GM12875 (cell line): ENCODE data around the gene MX1.
A peak's percentile ranks its signal among the peaks of the same experiment; 100 is the strongest.
"Not testable (repeated sequence)": the region's sequence is repeated elsewhere in the genome, so short reads cannot be mapped to it uniquely, and the experiment has no call there.

Source experiments
- H3K4me3 ChIP-seq: one replicate; pipeline ENCODE4 v1.5.1; 2011; ENCODE audit warnings: low read depth, low read length, control low read depth
- TF ChIP-seq, protein P1 (sequence below): IDR thresholded peaks from 2 replicates; pipeline ENCODE4 v1.5.1; 2011; ENCODE audit warnings: low read depth, mild to moderate bottlenecking, control low read depth, inconsistent platforms, low read length, moderate library complexity, borderline replicate concordance; ENCODE audit not compliant: insufficient read depth

MX1 gene

GRCh38 chr21:41406340-41406739 is 19.7 kb upstream of the MX1 start:
- TF ChIP-seq, protein P1, sequence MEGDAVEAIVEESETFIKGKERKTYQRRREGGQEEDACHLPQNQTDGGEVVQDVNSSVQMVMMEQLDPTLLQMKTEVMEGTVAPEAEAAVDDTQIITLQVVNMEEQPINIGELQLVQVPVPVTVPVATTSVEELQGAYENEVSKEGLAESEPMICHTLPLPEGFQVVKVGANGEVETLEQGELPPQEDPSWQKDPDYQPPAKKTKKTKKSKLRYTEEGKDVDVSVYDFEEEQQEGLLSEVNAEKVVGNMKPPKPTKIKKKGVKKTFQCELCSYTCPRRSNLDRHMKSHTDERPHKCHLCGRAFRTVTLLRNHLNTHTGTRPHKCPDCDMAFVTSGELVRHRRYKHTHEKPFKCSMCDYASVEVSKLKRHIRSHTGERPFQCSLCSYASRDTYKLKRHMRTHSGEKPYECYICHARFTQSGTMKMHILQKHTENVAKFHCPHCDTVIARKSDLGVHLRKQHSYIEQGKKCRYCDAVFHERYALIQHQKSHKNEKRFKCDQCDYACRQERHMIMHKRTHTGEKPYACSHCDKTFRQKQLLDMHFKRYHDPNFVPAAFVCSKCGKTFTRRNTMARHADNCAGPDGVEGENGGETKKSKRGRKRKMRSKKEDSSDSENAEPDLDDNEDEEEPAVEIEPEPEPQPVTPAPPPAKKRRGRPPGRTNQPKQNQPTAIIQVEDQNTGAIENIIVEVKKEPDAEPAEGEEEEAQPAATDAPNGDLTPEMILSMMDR = no peak
- H3K4me3 ChIP-seq = no peak overlapping the region

DNA sequence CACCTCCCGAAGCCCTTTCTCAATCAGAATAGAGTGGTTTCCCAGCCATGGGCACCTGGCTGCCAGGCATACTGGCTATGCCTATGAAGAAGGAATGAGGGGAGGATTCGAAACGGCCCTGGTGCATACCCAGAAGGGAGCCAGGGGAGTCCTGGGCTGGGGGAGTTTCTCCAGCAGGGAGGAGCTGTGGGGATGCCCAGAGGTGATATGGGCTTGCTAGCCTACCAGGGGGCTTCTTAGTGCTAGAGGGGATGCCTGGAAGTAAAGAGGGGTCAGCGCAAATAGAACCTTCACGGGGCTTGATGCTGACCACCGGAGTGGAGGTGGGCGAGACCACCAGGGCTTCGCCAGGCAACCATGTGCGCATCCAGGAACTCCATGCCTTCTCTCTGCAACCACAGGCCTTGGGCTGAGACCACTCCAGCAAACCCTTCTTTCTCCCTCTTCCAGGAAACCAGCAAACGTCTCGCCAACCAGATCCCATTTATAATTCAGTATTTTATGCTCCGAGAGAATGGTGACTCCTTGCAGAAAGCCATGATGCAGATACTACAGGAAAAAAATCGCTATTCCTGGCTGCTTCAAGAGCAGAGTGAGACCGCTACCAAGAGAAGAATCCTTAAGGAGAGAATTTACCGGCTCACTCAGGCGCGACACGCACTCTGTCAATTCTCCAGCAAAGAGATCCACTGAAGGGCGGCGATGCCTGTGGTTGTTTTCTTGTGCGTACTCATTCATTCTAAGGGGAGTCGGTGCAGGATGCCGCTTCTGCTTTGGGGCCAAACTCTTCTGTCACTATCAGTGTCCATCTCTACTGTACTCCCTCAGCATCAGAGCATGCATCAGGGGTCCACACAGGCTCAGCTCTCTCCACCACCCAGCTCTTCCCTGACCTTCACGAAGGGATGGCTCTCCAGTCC is 18.2 kb upstream of the MX1 start:
- TF ChIP-seq, protein P1 = no peak
- no peak overlapping the region for H3K4me3 ChIP-seq

DNA sequence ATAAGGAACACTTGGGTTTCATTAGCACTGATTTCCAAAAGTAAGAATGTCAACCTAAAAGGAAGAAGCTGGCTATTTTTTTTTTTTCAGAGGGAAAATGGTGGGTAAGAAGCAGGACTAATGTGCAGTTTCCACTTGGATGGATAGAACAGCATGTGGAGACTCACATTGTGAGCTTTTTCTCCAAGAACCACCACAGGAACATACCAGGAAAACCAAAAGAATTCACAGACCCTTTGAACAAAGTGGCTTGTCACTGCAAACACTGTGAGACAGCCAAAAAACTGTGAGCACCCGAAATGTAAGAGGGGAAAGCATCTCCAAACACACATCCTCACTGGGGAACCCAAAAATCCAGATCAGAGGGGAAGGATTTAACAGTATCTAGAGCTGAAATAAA is 15.7 kb upstream of the MX1 start:
- TF ChIP-seq, protein P1 = no peak
- no peak overlapping the region for H3K4me3 ChIP-seq

GRCh38 chr21:41410767-41411448 is 15.1 kb upstream of the MX1 start:
- TF ChIP-seq, protein P1 = no peak
- no peak overlapping the region for H3K4me3 ChIP-seq

GRCh38 chr21:41411449-41412089 is 14.5 kb upstream of the MX1 start:
- H3K4me3 ChIP-seq = no peak overlapping the region
- TF ChIP-seq, protein P1 = peak; percentile 17; the same call in 1 of the 2 replicates

- H3K4me3 ChIP-seq = not testable (repeated sequence)
Observed at GRCh38 chr21:41417505-41417904, 8.5 kb upstream of the MX1 start.

GRCh38 chr21:41418393-41418792 is 7.6 kb upstream of the MX1 start:
- TF ChIP-seq, protein P1 = no peak

More at GRCh38 chr21:41418393-41418792, 7.6 kb upstream of the MX1 start:
- H3K4me3 ChIP-seq = no peak overlapping the region
